Neural cell (in vitro differentiated cells): ENCODE data around the gene SPTB. TPM values are rescaled to one million over a fixed set of nuclear protein-coding genes. Genes with fewer than 3 reads are reported as not detected.

Experiments
- H2AFZ ChIP-seq: fragments of 200-600, 300-800 bp; sonication (generic), shearing (Covaris generic); 2 replicates; pipeline ENCODE4 v1.6.0; 2014; ENCODE audit warnings: low read depth, mild to moderate bottlenecking, antibody characterized with exemption, low read length, moderate library complexity
- H3F3A ChIP-seq: fragments of 200-600 bp; shearing (Covaris generic); 2 replicates; pipeline ENCODE4 v1.6.1; 2016; ENCODE audit warnings: mild to moderate bottlenecking, moderate library complexity, mixed read lengths, antibody characterized with exemption, low read length; ENCODE audit not compliant: insufficient read depth, poor library complexity, severe bottlenecking
- H3K27ac ChIP-seq: fragments of 200-600, 300-800 bp; sonication (generic), shearing (Covaris generic); 2 replicates; pipeline ENCODE4 v1.5.1; 2014; ENCODE audit warnings: mild to moderate bottlenecking, low read length, moderate library complexity
- H3K27me3 ChIP-seq: fragments of 300-800, 200-600 bp; sonication (generic), shearing (Covaris generic); 2 replicates; pipeline ENCODE4 v1.6.0; 2014; ENCODE audit warnings: mild to moderate bottlenecking, low read depth, low read length, moderate library complexity; ENCODE audit not compliant: insufficient read depth
- H3K36me3 ChIP-seq: fragments of 300-800, 200-600 bp; sonication (generic), shearing (Covaris generic); 2 replicates; pipeline ENCODE4 v1.5.1; 2014; ENCODE audit warnings: mild to moderate bottlenecking, antibody characterized with exemption, low read length, moderate library complexity; ENCODE audit not compliant: insufficient read depth
- H3K4me2 ChIP-seq: fragments of 300-800, 200-600 bp; sonication (generic), shearing (Covaris generic); 2 replicates; pipeline ENCODE4 v1.6.0; 2014; ENCODE audit warnings: mild to moderate bottlenecking, low read length
- H3K4me3 ChIP-seq: fragments of 300-800, 200-600 bp; sonication (generic), shearing (Covaris generic); 2 replicates; pipeline ENCODE4 v1.5.1; 2014; ENCODE audit warnings: mild to moderate bottlenecking, low read length, moderate library complexity
- H3K79me2 ChIP-seq: fragments of 200-600 bp; shearing (Covaris generic); replicated peaks from 2 replicates; pipeline ENCODE4 v1.6.0; 2014; ENCODE audit warnings: mild to moderate bottlenecking, low read length, moderate library complexity; ENCODE audit not compliant: insufficient read depth
- H3K9ac ChIP-seq: fragments of 300-800, 200-600 bp; sonication (generic), shearing (Covaris generic); 2 replicates; pipeline ENCODE4 v1.6.1; 2016; ENCODE audit warnings: mild to moderate bottlenecking, low read length, mixed read lengths
- H3K9me2 ChIP-seq: fragments of 200-600 bp; shearing (Covaris generic); 2 replicates; pipeline ENCODE4 v1.6.1; 2016; ENCODE audit warnings: mild to moderate bottlenecking, low read length, mixed read lengths; ENCODE audit not compliant: insufficient read depth
- H3K9me3 ChIP-seq: fragments of 200-600, 300-800 bp; sonication (generic), shearing (Covaris generic); 2 replicates; pipeline ENCODE4 v1.6.1; 2016; ENCODE audit warnings: mild to moderate bottlenecking, mixed run types, low read length, moderate library complexity, mixed read lengths
- H4K20me1 ChIP-seq: fragments of 200-600 bp; shearing (Covaris generic); 2 replicates; pipeline ENCODE4 v1.6.1; 2016; ENCODE audit warnings: mild to moderate bottlenecking, mixed run types; ENCODE audit not compliant: insufficient read depth
- CTCF ChIP-seq: fragments of 450-650 bp; IDR thresholded peaks from 2 replicates; pipeline ENCODE4 v1.5.1; 2014; ENCODE audit warnings: antibody characterized with exemption, mild to moderate bottlenecking, moderate library complexity; ENCODE audit not compliant: poor library complexity, severe bottlenecking
- EP300 ChIP-seq: fragments of 450-650 bp; conservative IDR thresholded peaks from 2 replicates; pipeline ENCODE4 v1.6.1; 2014; ENCODE audit warnings: antibody characterized with exemption, mild to moderate bottlenecking, moderate library complexity; ENCODE audit not compliant: poor library complexity, severe bottlenecking
- EZH2 ChIP-seq: fragments of 200-600, 300-800 bp; shearing (Covaris generic), sonication (generic); IDR thresholded peaks from 2 replicates; pipeline ENCODE4 v1.6.1; 2014; ENCODE audit warnings: antibody characterized with exemption, low read length, borderline replicate concordance, mild to moderate bottlenecking; ENCODE audit not compliant: insufficient read depth, poor library complexity, severe bottlenecking
- MXI1 ChIP-seq: fragments of 450-650 bp; conservative IDR thresholded peaks from 2 replicates; pipeline ENCODE4 v1.6.1; 2014; ENCODE audit warnings: antibody characterized with exemption, mild to moderate bottlenecking; ENCODE audit not compliant: poor library complexity, severe bottlenecking
- POLR2AphosphoS5 ChIP-seq: IDR thresholded peaks from 2 replicates; pipeline ENCODE4 v1.6.1; 2012
- RAD21 ChIP-seq: fragments of 450-650 bp; conservative IDR thresholded peaks from 2 replicates; pipeline ENCODE4 v1.6.1; 2014; ENCODE audit warnings: antibody characterized with exemption, mild to moderate bottlenecking, moderate library complexity
- SMC3 ChIP-seq: fragments of 450-650 bp; conservative IDR thresholded peaks from 2 replicates; pipeline ENCODE4 v1.6.1; 2014; ENCODE audit warnings: antibody characterized with exemption, mild to moderate bottlenecking, moderate library complexity; ENCODE audit not compliant: poor library complexity
- TAF1 ChIP-seq: IDR thresholded peaks from 2 replicates; pipeline ENCODE4 v1.6.1; 2012; ENCODE audit warnings: low read depth
- polyA plus RNA-seq: library from polyadenylated mRNA; depleted of rRNA; stranded (reverse); fragments of >200 nt; gene quantifications from 2 replicates; pipeline ENCODE4 v1.2.3, GENCODE V29; 2014
- TF ChIP-seq, protein P1 (sequence below): IDR thresholded peaks from 2 replicates; pipeline ENCODE4 v1.6.1; 2012; ENCODE audit warnings: borderline replicate concordance

SPTB gene
- polyA plus RNA-seq, 1 donor from 2014 or later: 1.9 TPM

GRCh38 chr14:64845878-64846277 is 33.8 kb downstream of the SPTB start:
- no peaks in the 10 kb centered on the region for H3K27me3 ChIP-seq
- no peak overlapping the region for H3K4me2 ChIP-seq
- no peak overlapping the region for H3K27ac ChIP-seq
- no peak overlapping the region for H2AFZ ChIP-seq
- no peaks in the 10 kb centered on the region for H3K9me2 ChIP-seq
- H3K4me3 ChIP-seq: no peak overlapping the region
- no peaks in the 10 kb centered on the region for H4K20me1 ChIP-seq
- H3K79me2 ChIP-seq: no peaks in the 10 kb centered on the region
- no peak overlapping the region for H3K9ac ChIP-seq
- no peaks in the 10 kb centered on the region for H3F3A ChIP-seq
- no peaks in the 10 kb centered on the region for H3K9me3 ChIP-seq
- H3K36me3 ChIP-seq: no peaks in the 10 kb centered on the region
- no peak for TF ChIP-seq CTCF
- no peak for TF ChIP-seq EP300
- TF ChIP-seq RAD21: no peak
- no peak for TF ChIP-seq TAF1
- TF ChIP-seq, protein P1, sequence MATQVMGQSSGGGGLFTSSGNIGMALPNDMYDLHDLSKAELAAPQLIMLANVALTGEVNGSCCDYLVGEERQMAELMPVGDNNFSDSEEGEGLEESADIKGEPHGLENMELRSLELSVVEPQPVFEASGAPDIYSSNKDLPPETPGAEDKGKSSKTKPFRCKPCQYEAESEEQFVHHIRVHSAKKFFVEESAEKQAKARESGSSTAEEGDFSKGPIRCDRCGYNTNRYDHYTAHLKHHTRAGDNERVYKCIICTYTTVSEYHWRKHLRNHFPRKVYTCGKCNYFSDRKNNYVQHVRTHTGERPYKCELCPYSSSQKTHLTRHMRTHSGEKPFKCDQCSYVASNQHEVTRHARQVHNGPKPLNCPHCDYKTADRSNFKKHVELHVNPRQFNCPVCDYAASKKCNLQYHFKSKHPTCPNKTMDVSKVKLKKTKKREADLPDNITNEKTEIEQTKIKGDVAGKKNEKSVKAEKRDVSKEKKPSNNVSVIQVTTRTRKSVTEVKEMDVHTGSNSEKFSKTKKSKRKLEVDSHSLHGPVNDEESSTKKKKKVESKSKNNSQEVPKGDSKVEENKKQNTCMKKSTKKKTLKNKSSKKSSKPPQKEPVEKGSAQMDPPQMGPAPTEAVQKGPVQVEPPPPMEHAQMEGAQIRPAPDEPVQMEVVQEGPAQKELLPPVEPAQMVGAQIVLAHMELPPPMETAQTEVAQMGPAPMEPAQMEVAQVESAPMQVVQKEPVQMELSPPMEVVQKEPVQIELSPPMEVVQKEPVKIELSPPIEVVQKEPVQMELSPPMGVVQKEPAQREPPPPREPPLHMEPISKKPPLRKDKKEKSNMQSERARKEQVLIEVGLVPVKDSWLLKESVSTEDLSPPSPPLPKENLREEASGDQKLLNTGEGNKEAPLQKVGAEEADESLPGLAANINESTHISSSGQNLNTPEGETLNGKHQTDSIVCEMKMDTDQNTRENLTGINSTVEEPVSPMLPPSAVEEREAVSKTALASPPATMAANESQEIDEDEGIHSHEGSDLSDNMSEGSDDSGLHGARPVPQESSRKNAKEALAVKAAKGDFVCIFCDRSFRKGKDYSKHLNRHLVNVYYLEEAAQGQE: no peak
- no peak for TF ChIP-seq MXI1
- no peak for TF ChIP-seq POLR2AphosphoS5
- TF ChIP-seq EZH2: no peak
- no peak for TF ChIP-seq SMC3

GRCh38 chr14:64844969-64845536 is 34.7 kb downstream of the SPTB start:
- Histone ChIP-seq H3K4me2 (no peak overlapping the region), H3K4me3 (no peak overlapping the region), H3K27ac (no peak overlapping the region), H3K9me2 (no peaks in the 10 kb centered on the region), H3K36me3 (no peaks in the 10 kb centered on the region), H4K20me1 (no peaks in the 10 kb centered on the region), H2AFZ (no peak overlapping the region), H3F3A (no peaks in the 10 kb centered on the region), H3K9ac (no peak overlapping the region), H3K27me3 (no peaks in the 10 kb centered on the region), H3K79me2 (no peaks in the 10 kb centered on the region), H3K9me3 (no peaks in the 10 kb centered on the region)
- TF ChIP-seq MXI1 (no peak), TAF1 (no peak), EP300 (no peak), CTCF (no peak), EZH2 (no peak), RAD21 (no peak), SMC3 (no peak), POLR2AphosphoS5 (no peak)
- TF ChIP-seq, protein P1: no peak
